AG10803 (cell line): ENCODE results near the gene CIROP.

Experiments
- DNase-seq: peaks from one replicate; pipeline ENCODE4 v3.0.0; 2010; ENCODE audit warnings: low read depth
- H3K4me3 ChIP-seq: 2 replicates; pipeline ENCODE4 v1.5.1; 2011; ENCODE audit warnings: mild to moderate bottlenecking, low read length, control low read depth
- CTCF ChIP-seq: conservative IDR thresholded peaks from 2 replicates; pipeline ENCODE4 v1.5.1; 2011; ENCODE audit warnings: mild to moderate bottlenecking, low read length, control low read depth, inconsistent platforms

Gene CIROP

GRCh38 chr14:23118506-23119362 lies 13.9 kb upstream of the CIROP start, which contains the start of gene CEBPE:
Gene CEBPE (minus strand): TSS chr14:23119255. CDS start chr14:23119091, 164 bp downstream.
- H3K4me3 ChIP-seq: no peak within 1 kb of the TSS
- no peak for TF ChIP-seq CTCF
- DNase-seq: no peak

- no peak for TF ChIP-seq CTCF
- DNase-seq: no peak
- H3K4me3 ChIP-seq: no peak overlapping the region
These were observed 12.7 kb upstream of the CIROP start for GRCh38 chr14:23117371-23118020.

- no peak for TF ChIP-seq CTCF
- no peak for DNase-seq
- H3K4me3 ChIP-seq: no peak overlapping the region
These were observed 11.1 kb upstream of the CIROP start for GRCh38 chr14:23115918-23116317.

GRCh38 chr14:23115039-23115731 lies 10.4 kb upstream of the CIROP start:
- TF ChIP-seq CTCF: 0 out of 2 replicates have a peak, but pooled peaks have one; percentile 6
- no peak overlapping the region for H3K4me3 ChIP-seq
- peak; percentile 97 for DNase-seq

- DNase-seq: no peak
- no peak overlapping the region for H3K4me3 ChIP-seq
- 0 out of 2 replicates have a peak, but pooled peaks have one; percentile 17 for TF ChIP-seq CTCF
These were observed 9.9 kb upstream of the CIROP start for GRCh38 chr14:23114669-23115038.

GRCh38 chr14:23114120-23114458 lies 9.3 kb upstream of the CIROP start:
- no peak for TF ChIP-seq CTCF
- no peak for DNase-seq
- no peak overlapping the region for H3K4me3 ChIP-seq
